Neutrophil (primary cell): ENCODE measurements around the gene MARCO.

ENCODE experiments used
- H3K27ac ChIP-seq: fragments of 200-600 bp; sonication (generic); 2 replicates; pipeline ENCODE4 v1.5.1; 2016; ENCODE audit warnings: mild to moderate bottlenecking, moderate library complexity
- H3K27me3 ChIP-seq: fragments of 200-600 bp; sonication (generic); 2 replicates; pipeline ENCODE4 v1.6.0; 2016; ENCODE audit warnings: mild to moderate bottlenecking
- H3K36me3 ChIP-seq: fragments of 200-600 bp; sonication (generic); 2 replicates; pipeline ENCODE4 v1.5.1; 2017
- H3K4me1 ChIP-seq, 2 experiments: fragments of 200-600 bp in 1 of 2; sonication (generic) in 1 of 2; 1 replicate in 1 of 2; 2 replicates in 1 of 2; pipeline versions ENCODE4 v1.5.1 to v1.6.1; 2013 to 2016; ENCODE audit warnings: low read depth in 1 of 2, low read length in 1 of 2, mild to moderate bottlenecking in 1 of 2, moderate library complexity in 1 of 2; ENCODE audit not compliant: control insufficient read depth in 1 of 2, insufficient read depth in 1 of 2
- H3K4me3 ChIP-seq, 2 experiments: fragments of 200-600 bp in 1 of 2; sonication (generic) in 1 of 2; 1 replicate in 1 of 2; 2 replicates in 1 of 2; pipeline ENCODE4 v1.5.1; 2013 to 2016; ENCODE audit warnings: low read depth in 1 of 2, low read length in 1 of 2, mild to moderate bottlenecking in 1 of 2, moderate library complexity in 1 of 2
- H3K9me3 ChIP-seq: fragments of 200-600 bp; sonication (generic); 2 replicates; pipeline ENCODE4 v1.5.1; 2016
- TF ChIP-seq, protein P1 (sequence below): fragments of 200-600 bp; sonication (generic); IDR thresholded peaks from 2 replicates; pipeline ENCODE4 v1.5.1; 2016; ENCODE audit warnings: antibody characterized with exemption

MARCO gene

DNA sequence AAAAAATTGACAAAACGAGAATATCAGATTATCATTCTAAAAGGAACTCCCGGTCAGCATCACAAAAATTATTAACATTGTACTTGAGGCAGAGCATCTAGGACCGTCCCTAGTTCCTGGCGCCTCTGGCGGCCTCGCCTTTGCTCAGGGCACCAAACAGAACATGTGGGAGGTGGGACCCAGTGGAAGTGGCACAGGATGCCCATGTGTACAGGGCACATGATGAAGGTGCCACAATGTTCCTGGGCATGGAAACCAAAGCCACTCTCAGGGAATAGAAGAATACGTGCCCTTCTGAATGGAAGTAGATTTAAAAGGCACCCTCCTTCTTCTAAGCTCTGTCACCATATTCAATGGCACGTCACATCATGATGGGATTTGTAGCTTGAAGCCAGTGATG lies 30.1 kb upstream of the MARCO start:
- TF ChIP-seq, protein P1, sequence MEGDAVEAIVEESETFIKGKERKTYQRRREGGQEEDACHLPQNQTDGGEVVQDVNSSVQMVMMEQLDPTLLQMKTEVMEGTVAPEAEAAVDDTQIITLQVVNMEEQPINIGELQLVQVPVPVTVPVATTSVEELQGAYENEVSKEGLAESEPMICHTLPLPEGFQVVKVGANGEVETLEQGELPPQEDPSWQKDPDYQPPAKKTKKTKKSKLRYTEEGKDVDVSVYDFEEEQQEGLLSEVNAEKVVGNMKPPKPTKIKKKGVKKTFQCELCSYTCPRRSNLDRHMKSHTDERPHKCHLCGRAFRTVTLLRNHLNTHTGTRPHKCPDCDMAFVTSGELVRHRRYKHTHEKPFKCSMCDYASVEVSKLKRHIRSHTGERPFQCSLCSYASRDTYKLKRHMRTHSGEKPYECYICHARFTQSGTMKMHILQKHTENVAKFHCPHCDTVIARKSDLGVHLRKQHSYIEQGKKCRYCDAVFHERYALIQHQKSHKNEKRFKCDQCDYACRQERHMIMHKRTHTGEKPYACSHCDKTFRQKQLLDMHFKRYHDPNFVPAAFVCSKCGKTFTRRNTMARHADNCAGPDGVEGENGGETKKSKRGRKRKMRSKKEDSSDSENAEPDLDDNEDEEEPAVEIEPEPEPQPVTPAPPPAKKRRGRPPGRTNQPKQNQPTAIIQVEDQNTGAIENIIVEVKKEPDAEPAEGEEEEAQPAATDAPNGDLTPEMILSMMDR, result no peak
- Histone ChIP-seq H3K4me1 (no peaks in the 10 kb centered on the region), H3K9me3 (no peaks in the 10 kb centered on the region), H3K4me3 (no peak overlapping the region), H3K27me3 (no peaks in the 10 kb centered on the region), H3K36me3 (no peaks in the 10 kb centered on the region), H3K27ac (no peak overlapping the region)

DNA sequence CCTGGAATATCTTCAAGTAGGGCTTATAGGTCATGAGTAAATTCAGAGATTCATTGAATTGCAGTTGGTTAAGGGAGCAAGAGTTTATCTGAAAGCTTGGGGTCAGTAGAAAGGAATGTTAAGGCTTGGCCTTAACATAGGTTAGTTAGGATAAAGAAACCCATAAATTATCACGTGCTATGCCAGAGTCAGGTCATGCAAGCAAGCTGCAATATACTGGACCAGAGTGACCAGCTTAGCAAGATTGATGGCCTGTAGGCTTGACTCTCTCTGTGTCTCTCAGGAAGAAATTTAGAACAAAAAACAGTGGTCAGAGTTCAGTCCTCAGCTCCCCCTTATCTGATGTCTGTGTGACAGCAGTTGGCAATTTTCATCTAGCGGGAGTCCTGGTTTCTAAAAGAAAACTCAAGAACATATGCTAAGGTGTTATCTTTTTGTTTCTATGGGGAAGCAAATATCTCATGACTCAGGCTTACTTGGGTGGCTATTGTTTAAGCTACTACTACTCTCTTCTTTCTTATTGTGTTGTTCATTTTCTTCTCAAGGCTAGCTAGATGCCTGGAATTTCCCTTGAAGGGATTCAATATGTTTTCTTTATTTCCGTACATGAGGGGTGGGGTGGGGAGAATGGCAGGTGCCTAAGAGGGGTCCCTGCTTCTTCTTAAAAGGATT lies 28.7 kb upstream of the MARCO start:
- no peak overlapping the region for H3K27ac ChIP-seq
- H3K4me3 ChIP-seq, result no peak overlapping the region
- H3K27me3 ChIP-seq, result no peaks in the 10 kb centered on the region
- H3K4me1 ChIP-seq, result no peaks in the 10 kb centered on the region
- TF ChIP-seq, protein P1, result no peak
- no peaks in the 10 kb centered on the region for H3K9me3 ChIP-seq
- no peaks in the 10 kb centered on the region for H3K36me3 ChIP-seq

DNA sequence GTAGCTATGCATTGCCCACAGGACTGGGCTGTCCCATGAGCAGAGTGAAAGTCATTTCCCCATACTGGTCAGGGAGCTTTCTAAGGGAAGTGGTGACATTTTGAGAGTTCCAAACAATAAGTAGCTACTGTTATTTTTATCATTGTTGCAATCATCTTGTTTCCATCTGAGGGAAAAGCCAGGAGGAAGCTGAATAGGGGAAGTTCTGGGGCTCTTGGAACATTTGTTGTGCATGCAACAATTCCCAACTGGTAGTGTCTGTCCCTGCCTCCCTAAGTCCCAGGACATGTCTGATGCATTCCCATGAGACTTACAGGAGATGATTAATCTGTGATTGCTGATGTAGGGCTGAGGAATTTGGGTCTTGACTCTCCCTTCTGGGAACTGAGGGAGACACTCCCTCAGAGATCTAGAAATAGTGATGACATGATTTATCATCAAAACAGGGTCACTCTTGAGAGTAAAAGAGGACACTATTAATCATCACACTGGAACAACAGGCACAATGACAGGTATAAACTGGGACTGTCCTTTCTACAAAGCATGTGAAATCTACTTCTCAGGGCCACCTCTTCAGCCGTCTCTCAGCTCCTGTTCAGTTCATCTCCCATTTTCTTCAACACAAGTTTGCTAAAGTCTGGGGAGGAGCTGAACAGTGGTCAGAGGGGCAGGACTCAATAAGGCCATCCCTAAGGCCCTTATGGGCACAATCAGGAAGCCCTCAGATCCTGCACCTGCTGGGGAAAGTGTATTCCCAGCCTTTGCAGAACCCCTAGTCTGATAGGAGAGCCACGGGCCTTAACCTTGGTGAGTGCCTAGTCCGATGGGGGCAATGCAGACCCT lies 28.0 kb upstream of the MARCO start:
- H3K36me3 ChIP-seq, result no peaks in the 10 kb centered on the region
- no peaks in the 10 kb centered on the region for H3K27me3 ChIP-seq
- TF ChIP-seq, protein P1, result no peak
- no peaks in the 10 kb centered on the region for H3K9me3 ChIP-seq
- H3K27ac ChIP-seq, result no peak overlapping the region
- H3K4me3 ChIP-seq, result no peak overlapping the region
- no peaks in the 10 kb centered on the region for H3K4me1 ChIP-seq

DNA sequence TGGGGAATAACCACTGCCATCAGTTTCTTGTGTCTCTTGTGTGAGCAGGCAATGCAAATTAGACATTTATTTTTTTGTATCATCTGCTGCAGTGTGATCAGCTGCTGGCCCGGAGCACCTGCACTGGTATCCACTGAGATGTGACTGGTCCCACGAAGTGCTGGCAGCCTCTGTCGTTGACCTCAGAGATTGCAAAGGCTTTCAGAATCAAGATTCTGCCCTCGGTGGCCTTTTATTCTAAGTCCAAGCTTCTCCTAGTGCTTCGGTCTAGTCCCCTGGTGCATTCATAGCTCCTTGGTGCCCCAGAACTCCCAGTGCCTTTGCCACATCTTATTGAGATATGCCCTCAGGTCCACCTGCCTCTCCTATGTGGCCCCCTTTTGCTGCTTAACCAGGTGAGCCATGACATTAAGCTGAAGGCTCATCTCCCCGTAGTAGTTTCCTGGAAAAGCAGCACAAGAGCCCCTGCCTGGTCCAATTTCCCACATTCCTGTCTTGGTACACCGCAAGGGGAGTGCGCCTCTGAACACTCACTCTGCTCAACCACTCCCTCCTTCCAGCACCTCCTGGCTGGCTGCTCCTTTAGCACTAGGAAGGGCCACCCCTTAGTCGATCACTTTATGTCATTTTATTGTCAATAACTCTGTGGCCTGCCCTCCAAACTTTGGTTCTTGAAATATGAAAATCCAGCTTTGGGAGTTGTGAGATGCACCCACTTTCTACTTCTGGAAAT lies 27.1 kb upstream of the MARCO start:
- Histone ChIP-seq H3K4me3 (no peak overlapping the region), H3K27ac (no peak overlapping the region), H3K4me1 (no peaks in the 10 kb centered on the region), H3K27me3 (no peaks in the 10 kb centered on the region), H3K36me3 (no peaks in the 10 kb centered on the region), H3K9me3 (no peaks in the 10 kb centered on the region)
- TF ChIP-seq, protein P1, result no peak

DNA sequence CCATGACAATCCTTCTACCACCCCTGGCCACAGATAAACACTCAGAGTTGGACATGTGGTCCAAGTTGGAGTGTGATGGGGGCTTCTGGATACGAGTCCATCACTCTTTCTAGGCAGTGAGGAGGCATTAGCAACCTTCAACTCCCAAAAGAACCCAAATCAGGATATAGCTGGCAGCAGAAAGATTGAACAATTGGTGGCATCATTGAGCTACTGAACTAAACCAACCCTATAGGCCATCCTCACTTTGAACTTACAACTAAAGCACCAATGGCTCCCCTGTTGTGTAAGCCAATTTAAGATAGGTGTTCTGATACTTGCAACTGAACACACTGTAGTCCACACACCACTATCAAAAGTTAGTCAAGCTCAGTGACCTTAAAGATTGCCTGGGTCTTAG lies 24.0 kb upstream of the MARCO start:
- no peaks in the 10 kb centered on the region for H3K9me3 ChIP-seq

More for the DNA sequence above, 24.0 kb upstream of the MARCO start:
- TF ChIP-seq, protein P1, result no peak
- no peak overlapping the region for H3K4me3 ChIP-seq
- peaks cover 6% of the 10 kb centered on the region for H3K27me3 ChIP-seq
- no peaks in the 10 kb centered on the region for H3K36me3 ChIP-seq
- no peaks in the 10 kb centered on the region for H3K4me1 ChIP-seq
- H3K27ac ChIP-seq, result no peak overlapping the region
